ENCODE measurements around the gene RBCK1. TPM values are rescaled to one million over a fixed set of nuclear protein-coding genes. Genes with fewer than 3 reads are reported as not detected.

The RBCK1 gene
- total RNA-seq = 10 to 100 TPM; 90.9 to 94.0 TPM

GRCh38 chr20:407953-408842 is at the start of gene RBCK1:
RBCK1 (plus strand) TSS chr20:408299; CDS start chr20:408758, 459 bp downstream.
- POLR2A ChIA-PET = interaction anchor here (0.6 to 1.2 kb wide), 6 partner anchors 14 to 135 kb away, joined by 3 to 8 read pairs (median 4); partner anchors contain the start of genes CSNK2A1, TBC1D20 and TRIB3
- CTCF ChIA-PET = interaction anchor here (0.8 to 1.1 kb wide), 3 partner anchors 27 to 52 kb away, joined by 3 to 5 read pairs (median 4); no protein-coding TSS in a partner anchor

GRCh38 chr20:358891-359555 is 49.1 kb upstream of the RBCK1 start:
- ChIA-PET POLR2A (no interaction called here), CTCF (no interaction called here)

- POLR2A ChIA-PET = no interaction called here
- CTCF ChIA-PET = interaction anchor here (1.7 to 1.8 kb wide), 3 partner anchors 8 to 118 kb away, joined by 3 to 7 read pairs (median 4); no protein-coding TSS in a partner anchor
Measured at GRCh38 chr20:361561-361960, 46.5 kb upstream of the RBCK1 start.

GRCh38 chr20:362271-363254 is 45.5 kb upstream of the RBCK1 start:
- CTCF ChIA-PET = interaction anchor here (0.5 to 1.8 kb wide), 6 partner anchors 9 to 117 kb away, joined by 3 to 7 read pairs (median 4); no protein-coding TSS in a partner anchor
- POLR2A ChIA-PET = interaction anchor here (0.6 to 1.2 kb wide), 4 partner anchors 18 to 86 kb away, joined by 3 to 13 read pairs (median 4); partner anchors contain the start of gene TRIB3

GRCh38 chr20:363319-364078 is 44.6 kb upstream of the RBCK1 start:
- POLR2A ChIA-PET = interaction anchor here (0.6 kb wide), 2 partner anchors 15 to 85 kb away, joined by 4 read pairs; no protein-coding TSS in a partner anchor
- CTCF ChIA-PET = interaction anchor here (0.9 to 1.7 kb wide), 2 partner anchors 9 to 75 kb away, joined by 3 to 4 read pairs; no protein-coding TSS in a partner anchor

- POLR2A ChIA-PET = no interaction called here
- CTCF ChIA-PET = interaction anchor here (0.6 kb wide), 1 partner anchor 36 kb away, joined by 3 read pairs; no protein-coding TSS in a partner anchor
Measured at GRCh38 chr20:364905-365794, 42.9 kb upstream of the RBCK1 start.

- POLR2A ChIA-PET = no interaction called here
Measured at GRCh38 chr20:366041-366718, 41.9 kb upstream of the RBCK1 start.

GRCh38 chr20:366719-367485 is 41.2 kb upstream of the RBCK1 start:
- CTCF ChIA-PET = interaction anchor here (0.6 kb wide), 2 partner anchors 12 to 383 kb away, joined by 3 read pairs; no protein-coding TSS in a partner anchor
- POLR2A ChIA-PET = no interaction called here

More at GRCh38 chr20:366041-366718, 41.9 kb upstream of the RBCK1 start:
- CTCF ChIA-PET = interaction anchor here (0.6 kb wide), 2 partner anchors 13 to 384 kb away, joined by 3 read pairs; no protein-coding TSS in a partner anchor

GRCh38 chr20:367486-367887 is 40.6 kb upstream of the RBCK1 start:
- ChIA-PET POLR2A (no interaction called here), CTCF (no interaction called here)

GRCh38 chr20:368915-369314 is 39.2 kb upstream of the RBCK1 start:
- ChIA-PET POLR2A (no interaction called here), CTCF (interaction anchor here (0.8 kb wide), 1 partner anchor 15 kb away, joined by 3 read pairs; no protein-coding TSS in a partner anchor)

GRCh38 chr20:370151-370600 is 37.9 kb upstream of the RBCK1 start:
- ChIA-PET POLR2A (no interaction called here), CTCF (interaction anchor here (1.4 kb wide), 1 partner anchor 16 kb away, joined by 4 read pairs; no protein-coding TSS in a partner anchor)

- ChIA-PET POLR2A (no interaction called here), CTCF (interaction anchor here (1.4 to 1.7 kb wide), 2 partner anchors 9 to 17 kb away, joined by 4 read pairs; no protein-coding TSS in a partner anchor)
Measured at GRCh38 chr20:370977-371754, 36.9 kb upstream of the RBCK1 start.

- CTCF ChIA-PET = interaction anchor here (0.6 to 1.7 kb wide), 3 partner anchors 9 to 1283 kb away, joined by 3 to 4 read pairs (median 4); no protein-coding TSS in a partner anchor
- POLR2A ChIA-PET = interaction anchor here (0.9 kb wide), 1 partner anchor 9 kb away, joined by 3 read pairs; the partner anchor contains the start of gene TRIB3
Measured at GRCh38 chr20:371755-372542, 36.1 kb upstream of the RBCK1 start.
